Ectodermal cell (in vitro differentiated cells): ENCODE measurements around the gene DR1.
"Not testable (repeated sequence)": the region's sequence is repeated elsewhere in the genome, so short reads cannot be mapped to it uniquely, and the experiment has no call there.

Experiments
- H3K27ac ChIP-seq: 2 replicates; pipeline ENCODE4 v1.7.0; 2013; ENCODE audit warnings: mild to moderate bottlenecking, low read depth, low read length; ENCODE audit not compliant: insufficient read depth, poor library complexity, severe bottlenecking
- H3K27me3 ChIP-seq: 2 replicates; pipeline ENCODE4 v1.7.0; 2013; ENCODE audit warnings: mild to moderate bottlenecking, low read length; ENCODE audit not compliant: insufficient read depth, control insufficient read depth, poor library complexity, severe bottlenecking
- H3K36me3 ChIP-seq: one replicate; pipeline ENCODE4 v1.7.0; 2013; ENCODE audit warnings: low read length; ENCODE audit not compliant: control insufficient read depth, insufficient read depth
- H3K4me1 ChIP-seq: one replicate; pipeline ENCODE4 v1.7.0; 2013; ENCODE audit warnings: low read length; ENCODE audit not compliant: control insufficient read depth, insufficient read depth
- H3K4me3 ChIP-seq: 2 replicates; pipeline ENCODE4 v1.7.0; 2013; ENCODE audit warnings: low read depth, low read length, control low read depth; ENCODE audit not compliant: insufficient read depth
- H3K9me3 ChIP-seq: 2 replicates; pipeline ENCODE4 v1.7.0; 2013; ENCODE audit warnings: mild to moderate bottlenecking, low read length, moderate library complexity; ENCODE audit not compliant: control insufficient read depth
- WGBS, 2 experiments: methylation state at CpG; one replicate each; pipeline ENCODE4 v1.1.7; 2013; ENCODE audit warnings: missing lambda C conversion rate in 2 of 2; 5-methylcytosine and 5-hydroxymethylcytosine counted together

DR1 gene

DNA sequence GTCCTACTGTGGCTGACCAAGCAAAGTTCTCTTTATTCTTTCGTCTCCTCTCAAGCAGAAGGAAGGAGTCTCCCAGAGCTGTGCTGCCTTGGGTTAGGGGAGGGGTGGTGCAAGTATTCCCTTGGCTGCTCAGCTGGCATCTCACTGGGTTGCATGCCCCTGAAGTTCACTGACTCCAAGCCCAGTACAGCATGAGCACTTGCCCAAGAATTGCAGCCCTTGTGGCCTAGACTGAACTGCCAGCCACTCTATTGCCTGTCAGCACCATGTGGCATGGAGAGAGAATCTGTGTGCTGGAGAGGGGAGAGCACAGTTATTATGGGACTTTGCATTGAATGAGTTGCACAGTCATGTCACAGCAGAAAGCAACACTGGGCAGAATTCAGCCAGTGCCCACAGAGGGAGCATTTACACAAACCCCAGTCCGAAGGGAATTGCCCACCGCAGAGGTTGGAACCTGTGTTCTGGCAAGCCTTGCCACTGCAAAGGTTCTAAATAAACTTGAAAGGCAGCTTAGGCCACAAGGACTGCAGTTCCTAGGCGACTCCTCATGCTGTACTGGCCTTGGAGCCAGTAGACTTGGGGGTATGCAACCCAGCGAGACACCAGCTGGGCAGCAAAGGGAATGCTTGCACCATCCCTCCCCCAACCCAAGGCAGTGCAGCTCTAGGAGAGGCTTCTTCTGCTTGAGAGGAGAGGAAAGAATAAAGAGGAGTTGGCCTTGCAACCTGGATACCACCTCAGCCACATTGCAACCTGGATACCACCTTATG, 28.8 kb downstream of the DR1 start:
- WGBS, 2 experiments: 96 to 98% methylated on average over 5 of the region's 5 CpGs
- Histone ChIP-seq H3K4me1 (no peaks in the 10 kb centered on the region), H3K4me3 (no peak overlapping the region), H3K36me3 (no peaks in the 10 kb centered on the region), H3K27ac (no peak overlapping the region), H3K9me3 (peaks cover 2% of the 10 kb centered on the region), H3K27me3 (no peaks in the 10 kb centered on the region)

DNA sequence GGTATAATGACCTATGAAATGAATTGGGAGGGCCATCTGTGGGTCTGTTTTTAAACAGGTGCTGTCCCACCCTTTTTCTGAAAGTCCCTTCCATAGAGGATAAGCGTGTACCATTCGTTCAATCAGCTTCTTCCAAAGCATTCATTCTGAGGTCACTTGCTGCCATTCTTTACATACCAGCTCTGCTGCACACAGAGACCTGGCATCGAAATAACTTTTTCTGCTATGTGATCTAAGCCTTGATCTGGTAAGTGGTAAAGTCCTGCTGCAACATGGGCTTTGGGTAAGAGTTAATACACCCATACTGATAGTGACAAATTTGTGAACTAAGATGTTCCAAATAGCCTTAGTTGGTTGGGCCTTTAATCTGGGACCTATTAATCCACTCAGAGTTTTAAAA, 38.9 kb downstream of the DR1 start:
- no peak overlapping the region for H3K27ac ChIP-seq

DNA sequence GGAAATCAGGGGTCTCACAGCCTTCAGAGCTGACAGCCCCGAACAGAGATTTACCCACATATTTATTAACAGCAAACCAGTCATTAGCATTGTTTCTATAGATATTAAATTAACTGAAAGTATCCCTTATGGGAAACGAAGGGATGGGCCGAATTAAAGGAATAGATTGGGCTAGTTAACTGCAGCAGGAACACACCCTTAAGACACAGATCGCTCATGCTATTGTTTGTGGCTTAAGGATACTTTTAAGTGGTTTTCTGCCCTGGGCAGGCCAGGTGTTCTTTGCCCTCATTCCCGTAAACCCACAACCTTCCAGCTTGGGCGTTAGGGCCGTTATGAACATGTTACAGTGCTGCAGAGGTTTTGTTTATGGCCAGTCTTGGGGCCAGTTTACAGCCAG, 40.6 kb downstream of the DR1 start:
- not testable (repeated sequence) for H3K9me3 ChIP-seq, H3K4me3 ChIP-seq, H3K4me1 ChIP-seq, H3K27ac ChIP-seq, H3K36me3 ChIP-seq, H3K27me3 ChIP-seq
- WGBS, 2 experiments: 96 to 100% methylated on average over 6 of the region's 7 CpGs

More for the DNA sequence above, 38.9 kb downstream of the DR1 start:
- Histone ChIP-seq H3K4me3 (no peak overlapping the region), H3K9me3 (no peaks in the 10 kb centered on the region), H3K4me1 (no peaks in the 10 kb centered on the region), H3K27me3 (no peaks in the 10 kb centered on the region), H3K36me3 (no peaks in the 10 kb centered on the region)
- WGBS, 2 experiments: 95% methylated on average over 3 of the region's 3 CpGs

DNA sequence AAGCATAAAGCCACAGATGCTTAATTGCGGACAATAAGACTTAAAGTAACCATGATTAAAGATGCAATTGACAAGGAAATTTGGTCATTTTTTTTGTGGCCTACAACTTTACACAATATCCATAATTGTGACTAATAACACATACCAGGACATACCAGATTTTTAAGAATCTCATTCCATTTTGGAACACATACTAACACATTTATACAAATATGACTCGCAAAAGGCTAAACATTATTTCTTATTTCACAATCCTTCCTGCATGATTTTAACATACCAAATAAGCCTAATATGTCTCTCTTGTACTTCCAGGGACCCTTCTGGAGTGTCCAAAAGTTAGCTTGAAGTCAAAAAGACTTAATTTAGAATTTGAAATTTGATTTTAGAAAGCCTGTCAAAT, 48.8 kb downstream of the DR1 start:
- 94 to 96% methylated on average over 2 of the region's 2 CpGs for WGBS, 2 experiments
- Histone ChIP-seq H3K27me3 (no peaks in the 10 kb centered on the region), H3K36me3 (no peaks in the 10 kb centered on the region), H3K4me3 (no peak overlapping the region), H3K4me1 (no peaks in the 10 kb centered on the region), H3K27ac (no peak overlapping the region), H3K9me3 (no peaks in the 10 kb centered on the region)

DNA sequence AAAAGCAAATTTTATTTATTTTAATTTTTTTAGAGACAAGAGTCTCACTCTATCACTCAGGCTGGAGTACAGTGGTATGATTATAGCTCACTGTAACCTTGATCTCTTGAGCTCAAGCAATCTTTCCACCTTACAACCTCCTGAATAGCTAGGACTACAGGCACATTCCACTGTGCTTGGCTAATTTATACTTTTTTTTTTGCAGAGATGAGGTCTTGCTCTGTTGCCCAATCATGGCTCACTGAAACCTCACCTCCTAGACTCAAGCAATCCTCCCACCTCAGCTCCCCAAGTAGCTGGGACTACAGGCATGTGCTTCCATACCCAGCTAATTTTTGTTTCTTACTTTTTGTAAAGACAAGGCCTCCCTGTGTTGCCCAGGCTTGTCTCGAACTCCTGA, 49.5 kb downstream of the DR1 start:
- no peaks in the 10 kb centered on the region for H3K27me3 ChIP-seq
- H3K36me3 ChIP-seq: no peaks in the 10 kb centered on the region
- 81 to 95% methylated on average over 1 of the region's 1 CpG for WGBS, 2 experiments

DNA sequence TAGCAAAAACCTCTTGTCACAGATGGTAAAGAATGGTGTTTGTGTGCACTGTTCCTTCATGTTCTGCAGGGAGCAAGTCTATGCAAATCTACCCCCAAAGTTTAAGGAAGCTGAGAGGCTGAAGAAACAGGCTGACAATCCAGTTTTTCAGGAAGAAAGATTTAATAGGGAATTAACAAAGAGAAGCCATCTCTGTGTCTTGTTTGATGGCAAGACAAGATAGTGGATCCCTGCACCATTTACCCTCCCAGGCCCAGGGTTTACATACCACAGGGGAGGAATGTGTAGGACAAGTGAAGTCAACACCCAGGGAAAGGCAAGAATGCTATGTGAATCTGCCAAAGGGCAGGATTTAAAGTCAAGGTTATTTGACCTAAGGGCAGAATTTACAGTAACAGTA, 54.1 kb downstream of the DR1 start:
- Histone ChIP-seq H3K9me3 (no peaks in the 10 kb centered on the region), H3K4me1 (no peaks in the 10 kb centered on the region), H3K4me3 (no peak overlapping the region), H3K27me3 (no peaks in the 10 kb centered on the region), H3K27ac (no peak overlapping the region), H3K36me3 (no peaks in the 10 kb centered on the region)

More for the DNA sequence above, 49.5 kb downstream of the DR1 start:
- H3K27ac ChIP-seq: no peak overlapping the region
- H3K9me3 ChIP-seq: no peaks in the 10 kb centered on the region
- no peaks in the 10 kb centered on the region for H3K4me1 ChIP-seq
- no peak overlapping the region for H3K4me3 ChIP-seq

DNA sequence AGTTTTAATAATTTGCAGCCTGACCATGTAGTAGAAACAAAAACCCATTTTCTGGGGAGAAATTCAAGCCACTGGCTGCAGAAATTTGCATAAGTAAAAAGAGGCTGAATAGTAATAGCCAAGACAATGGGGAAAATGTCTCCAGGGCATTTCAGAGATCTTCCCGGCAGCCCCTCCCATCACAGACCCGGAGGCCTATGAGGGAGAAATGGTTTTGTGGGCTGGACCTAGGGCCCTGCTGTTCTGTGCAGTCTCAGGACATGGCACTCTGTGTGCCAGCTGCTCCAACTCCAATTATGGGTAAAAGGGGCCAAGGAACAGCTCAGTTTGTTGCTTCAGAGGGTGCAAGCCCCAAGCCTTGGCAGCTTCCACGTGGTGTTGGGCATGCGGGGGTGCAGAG, 62.5 kb downstream of the DR1 start:
- H3K4me1 ChIP-seq: no peaks in the 10 kb centered on the region
- H3K9me3 ChIP-seq: no peaks in the 10 kb centered on the region
- 94% methylated on average over 4 of the region's 4 CpGs for WGBS, 2 experiments
- no peaks in the 10 kb centered on the region for H3K27me3 ChIP-seq
- H3K4me3 ChIP-seq: no peak overlapping the region
- H3K36me3 ChIP-seq: no peaks in the 10 kb centered on the region
- no peak overlapping the region for H3K27ac ChIP-seq

DNA sequence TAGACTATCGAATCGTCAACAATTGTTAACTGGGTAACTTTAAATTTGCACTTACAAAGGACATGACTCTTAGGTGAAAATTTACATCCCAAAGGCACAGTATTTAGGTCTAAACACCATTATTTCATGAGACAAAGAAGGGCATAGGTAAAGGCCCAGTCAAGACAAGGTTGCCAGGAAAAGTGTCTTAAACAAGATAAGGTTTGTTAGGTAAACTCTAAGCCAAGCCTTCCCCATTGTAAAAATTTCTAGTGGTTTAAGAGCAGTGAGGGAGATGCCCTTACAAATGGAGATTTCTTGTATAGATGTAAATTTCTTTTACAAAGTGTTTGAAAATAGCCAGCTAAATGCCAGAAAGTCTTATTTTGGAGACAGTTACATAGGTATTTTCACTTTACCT, 65.3 kb downstream of the DR1 start:
- no peaks in the 10 kb centered on the region for H3K4me1 ChIP-seq
- H3K27ac ChIP-seq: no peak overlapping the region
- no peaks in the 10 kb centered on the region for H3K36me3 ChIP-seq
- WGBS, 2 experiments: 8 to 33% methylated on average over 2 of the region's 2 CpGs
- no peak overlapping the region for H3K4me3 ChIP-seq
- H3K27me3 ChIP-seq: no peaks in the 10 kb centered on the region
- H3K9me3 ChIP-seq: no peaks in the 10 kb centered on the region

DNA sequence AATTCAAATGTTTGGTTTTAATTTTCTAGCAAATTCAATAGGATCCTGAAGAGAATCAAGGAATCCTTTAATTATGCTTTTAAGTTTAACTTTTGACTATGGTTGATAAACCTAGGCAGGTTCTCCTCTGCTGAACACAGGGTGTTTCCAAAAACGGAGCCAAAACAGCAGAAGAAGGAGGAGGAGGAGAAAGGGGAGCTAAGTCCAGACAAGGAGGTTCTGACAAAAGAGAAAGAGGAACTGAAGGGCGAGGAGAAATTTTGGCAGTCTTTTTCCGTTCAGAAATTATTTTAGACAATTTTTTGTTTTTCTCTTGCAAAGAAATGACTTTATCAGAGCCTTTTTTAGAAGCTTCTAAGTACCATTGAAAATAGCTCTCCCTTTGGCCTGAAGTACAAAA, 69.0 kb downstream of the DR1 start:
- 91 to 96% methylated on average over 3 of the region's 3 CpGs for WGBS, 2 experiments
- Histone ChIP-seq H3K27me3 (no peaks in the 10 kb centered on the region), H3K27ac (no peak overlapping the region), H3K4me3 (no peak overlapping the region), H3K9me3 (no peaks in the 10 kb centered on the region), H3K36me3 (no peaks in the 10 kb centered on the region), H3K4me1 (no peaks in the 10 kb centered on the region)

DNA sequence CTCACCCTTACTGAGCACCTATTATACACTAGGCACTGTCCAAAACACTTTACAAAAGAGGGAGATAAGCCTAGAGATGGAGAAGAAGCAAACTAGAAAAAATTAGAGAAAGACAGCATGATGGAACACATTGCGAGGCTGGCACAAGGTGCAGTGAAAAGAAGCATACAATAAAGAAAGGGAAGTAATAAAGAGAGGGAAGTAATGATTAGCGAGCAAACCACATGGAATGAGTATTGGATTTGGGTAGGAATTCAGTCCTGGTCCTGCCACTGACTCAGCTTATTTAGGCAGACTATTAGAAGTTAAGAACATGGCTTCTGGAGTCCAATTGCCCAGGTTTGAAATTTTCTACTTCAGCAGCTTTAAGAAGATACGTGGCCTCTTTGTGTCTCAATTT, 69.6 kb downstream of the DR1 start:
- Histone ChIP-seq H3K9me3 (no peaks in the 10 kb centered on the region), H3K27ac (no peak overlapping the region), H3K4me3 (no peak overlapping the region), H3K4me1 (no peaks in the 10 kb centered on the region), H3K36me3 (no peaks in the 10 kb centered on the region), H3K27me3 (no peaks in the 10 kb centered on the region)
- 90 to 95% methylated on average over 3 of the region's 3 CpGs for WGBS, 2 experiments

DNA sequence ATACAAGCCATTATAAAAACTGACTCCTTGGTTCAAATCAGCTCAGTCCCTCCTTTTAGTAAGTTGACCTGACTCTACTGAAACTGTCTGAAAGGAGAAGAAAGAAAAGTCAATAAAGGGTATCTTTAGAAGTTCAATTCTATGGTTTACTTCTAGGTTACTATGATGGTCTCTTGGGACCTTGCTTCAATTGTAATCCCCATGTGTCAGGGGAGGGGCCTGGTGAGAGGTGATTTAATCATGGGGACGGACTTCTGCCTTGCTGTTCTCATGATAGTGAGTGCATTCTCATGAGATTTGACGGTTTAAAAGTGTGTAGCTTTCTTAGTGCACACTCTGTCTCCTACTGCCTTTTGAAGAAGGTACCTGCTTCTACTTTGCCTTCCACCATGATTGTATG, 70.5 kb downstream of the DR1 start:
- Histone ChIP-seq H3K27ac (no peak overlapping the region), H3K36me3 (no peaks in the 10 kb centered on the region), H3K9me3 (no peaks in the 10 kb centered on the region), H3K4me3 (no peak overlapping the region), H3K4me1 (no peaks in the 10 kb centered on the region), H3K27me3 (no peaks in the 10 kb centered on the region)
- 92 to 97% methylated on average over 2 of the region's 2 CpGs for WGBS, 2 experiments
